Osteoblast (primary cell): ENCODE measurements around the gene MRPL45. TPM values are rescaled to one million over a fixed set of nuclear protein-coding genes. Genes with fewer than 3 reads are reported as not detected.

Source experiments
- DNase-seq: peaks from one replicate; pipeline ENCODE4 v3.0.0; 2011; ENCODE audit warnings: low spot score, mixed read lengths; ENCODE audit not compliant: insufficient read length; ENCODE audit errors: missing footprints
- H2AFZ ChIP-seq: 2 replicates; pipeline ENCODE4 v1.6.0; 2011; ENCODE audit warnings: mild to moderate bottlenecking, low read length
- H3K27ac ChIP-seq: 2 replicates; pipeline ENCODE4 v1.5.1; 2011; ENCODE audit warnings: mild to moderate bottlenecking, low read depth, low read length, moderate library complexity
- H3K27me3 ChIP-seq: 2 replicates; pipeline ENCODE4 v1.6.0; 2012; ENCODE audit warnings: mild to moderate bottlenecking, control low read depth, inconsistent platforms, low read length, moderate library complexity; ENCODE audit not compliant: insufficient read depth
- H3K36me3 ChIP-seq: 2 replicates; pipeline ENCODE4 v1.5.1; 2011; ENCODE audit warnings: mild to moderate bottlenecking, low read length, control low read depth, moderate library complexity; ENCODE audit not compliant: insufficient read depth
- H3K4me1 ChIP-seq: 2 replicates; pipeline ENCODE4 v1.5.1; 2011; ENCODE audit warnings: mild to moderate bottlenecking, low read length, control low read depth, moderate library complexity; ENCODE audit not compliant: insufficient read depth
- H3K4me2 ChIP-seq: 2 replicates; pipeline ENCODE4 v1.6.0; 2011; ENCODE audit warnings: mild to moderate bottlenecking, low read length; ENCODE audit not compliant: insufficient read depth
- H3K4me3 ChIP-seq: fragments of 200-600 bp; sonication (generic); 3 replicates; pipeline ENCODE4 v1.5.1; 2012; ENCODE audit warnings: mild to moderate bottlenecking, low read length, inconsistent platforms; ENCODE audit not compliant: insufficient read depth
- H3K79me2 ChIP-seq: 2 replicates; pipeline ENCODE4 v1.6.0; 2012; ENCODE audit warnings: mild to moderate bottlenecking, low read length, control low read depth, inconsistent platforms; ENCODE audit not compliant: insufficient read depth
- H3K9me3 ChIP-seq: 2 replicates; pipeline ENCODE4 v1.5.1; 2011; ENCODE audit warnings: low read depth, low read length, control low read depth
- H4K20me1 ChIP-seq: 2 replicates; pipeline ENCODE4 v1.6.0; 2012; ENCODE audit warnings: mild to moderate bottlenecking, low read length, control low read depth; ENCODE audit not compliant: insufficient read depth
- CTCF ChIP-seq: IDR thresholded peaks from 2 replicates; pipeline ENCODE4 v1.5.1; 2011; ENCODE audit warnings: mild to moderate bottlenecking, low read depth, low read length, moderate library complexity; ENCODE audit errors: extremely low read depth
- total RNA-seq: library from RNA; depleted of rRNA; stranded (reverse); fragments of >200 nt; gene quantifications from 2 replicates; pipeline ENCODE4 v1.2.3, GENCODE V29; 2012

MRPL45 gene
- total RNA-seq, 1 donor, result 40.9 TPM

GRCh38 chr17:38329808-38330730 lies 33.1 kb downstream of the MRPL45 start:
- Histone ChIP-seq H3K9me3 (no peaks in the 10 kb centered on the region), H3K79me2 (no peaks in the 10 kb centered on the region), H3K4me3 (no peak overlapping the region), H3K4me2 (no peak overlapping the region), H2AFZ (no peak overlapping the region), H3K36me3 (no peaks in the 10 kb centered on the region), H3K27ac (no peak overlapping the region), H4K20me1 (no peaks in the 10 kb centered on the region), H3K4me1 (no peaks in the 10 kb centered on the region), H3K27me3 (peaks cover 38% of the 10 kb centered on the region)
- DNase-seq, result peak; percentile 77
- no peak for TF ChIP-seq CTCF

- H3K36me3 ChIP-seq, result no peaks in the 10 kb centered on the region
- H3K9me3 ChIP-seq, result no peaks in the 10 kb centered on the region
- peak; percentile 81 for DNase-seq
- no peak overlapping the region for H2AFZ ChIP-seq
- no peaks in the 10 kb centered on the region for H3K79me2 ChIP-seq
- peaks cover 42% of the 10 kb centered on the region for H3K27me3 ChIP-seq
- H3K4me1 ChIP-seq, result no peaks in the 10 kb centered on the region
- H3K4me3 ChIP-seq, result no peak overlapping the region
- no peak overlapping the region for H3K27ac ChIP-seq
- H4K20me1 ChIP-seq, result no peaks in the 10 kb centered on the region
- no peak overlapping the region for H3K4me2 ChIP-seq
- no peak for TF ChIP-seq CTCF
Observed at GRCh38 chr17:38330941-38331411, 34.0 kb downstream of the MRPL45 start.

GRCh38 chr17:38332735-38333134 lies 35.8 kb downstream of the MRPL45 start:
- TF ChIP-seq CTCF, result no peak
- Histone ChIP-seq H3K4me3 (no peak overlapping the region), H3K4me1 (no peaks in the 10 kb centered on the region), H3K9me3 (no peaks in the 10 kb centered on the region), H3K27me3 (peaks cover 45% of the 10 kb centered on the region), H3K27ac (no peak overlapping the region), H3K36me3 (no peaks in the 10 kb centered on the region), H3K4me2 (no peak overlapping the region), H3K79me2 (no peaks in the 10 kb centered on the region), H2AFZ (no peak overlapping the region), H4K20me1 (no peaks in the 10 kb centered on the region)
- peak; percentile 51 for DNase-seq

GRCh38 chr17:38333635-38334295 lies 36.8 kb downstream of the MRPL45 start:
- Histone ChIP-seq H4K20me1 (no peaks in the 10 kb centered on the region), H3K4me3 (no peak overlapping the region), H3K27ac (no peak overlapping the region), H3K9me3 (no peaks in the 10 kb centered on the region), H3K27me3 (peaks cover 44% of the 10 kb centered on the region), H3K4me2 (no peak overlapping the region), H2AFZ (no peak overlapping the region), H3K36me3 (no peaks in the 10 kb centered on the region), H3K4me1 (no peaks in the 10 kb centered on the region), H3K79me2 (no peaks in the 10 kb centered on the region)
- DNase-seq, result peak; percentile 68
- TF ChIP-seq CTCF, result peak; percentile 66
